ENCODE results near the gene CAMSAP1.
"Not testable (repeated sequence)": the region's sequence is repeated elsewhere in the genome, so short reads cannot be mapped to it uniquely, and the experiment has no call there.

Gene CAMSAP1, protein sequence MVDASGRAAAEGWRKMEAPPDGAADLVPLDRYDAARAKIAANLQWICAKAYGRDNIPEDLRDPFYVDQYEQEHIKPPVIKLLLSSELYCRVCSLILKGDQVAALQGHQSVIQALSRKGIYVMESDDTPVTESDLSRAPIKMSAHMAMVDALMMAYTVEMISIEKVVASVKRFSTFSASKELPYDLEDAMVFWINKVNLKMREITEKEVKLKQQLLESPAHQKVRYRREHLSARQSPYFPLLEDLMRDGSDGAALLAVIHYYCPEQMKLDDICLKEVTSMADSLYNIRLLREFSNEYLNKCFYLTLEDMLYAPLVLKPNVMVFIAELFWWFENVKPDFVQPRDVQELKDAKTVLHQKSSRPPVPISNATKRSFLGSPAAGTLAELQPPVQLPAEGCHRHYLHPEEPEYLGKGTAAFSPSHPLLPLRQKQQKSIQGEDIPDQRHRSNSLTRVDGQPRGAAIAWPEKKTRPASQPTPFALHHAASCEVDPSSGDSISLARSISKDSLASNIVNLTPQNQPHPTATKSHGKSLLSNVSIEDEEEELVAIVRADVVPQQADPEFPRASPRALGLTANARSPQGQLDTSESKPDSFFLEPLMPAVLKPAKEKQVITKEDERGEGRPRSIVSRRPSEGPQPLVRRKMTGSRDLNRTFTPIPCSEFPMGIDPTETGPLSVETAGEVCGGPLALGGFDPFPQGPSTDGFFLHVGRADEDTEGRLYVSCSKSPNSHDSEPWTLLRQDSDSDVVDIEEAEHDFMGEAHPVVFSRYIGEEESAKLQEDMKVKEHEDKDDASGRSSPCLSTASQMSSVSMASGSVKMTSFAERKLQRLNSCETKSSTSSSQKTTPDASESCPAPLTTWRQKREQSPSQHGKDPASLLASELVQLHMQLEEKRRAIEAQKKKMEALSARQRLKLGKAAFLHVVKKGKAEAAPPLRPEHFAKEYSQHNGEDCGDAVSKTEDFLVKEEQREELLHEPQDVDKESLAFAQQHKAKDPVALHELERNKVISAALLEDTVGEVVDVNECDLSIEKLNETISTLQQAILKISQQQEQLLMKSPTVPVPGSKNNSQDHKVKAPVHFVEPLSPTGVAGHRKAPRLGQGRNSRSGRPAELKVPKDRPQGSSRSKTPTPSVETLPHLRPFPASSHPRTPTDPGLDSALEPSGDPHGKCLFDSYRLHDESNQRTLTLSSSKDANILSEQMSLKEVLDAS (N-terminal part only)

DNA sequence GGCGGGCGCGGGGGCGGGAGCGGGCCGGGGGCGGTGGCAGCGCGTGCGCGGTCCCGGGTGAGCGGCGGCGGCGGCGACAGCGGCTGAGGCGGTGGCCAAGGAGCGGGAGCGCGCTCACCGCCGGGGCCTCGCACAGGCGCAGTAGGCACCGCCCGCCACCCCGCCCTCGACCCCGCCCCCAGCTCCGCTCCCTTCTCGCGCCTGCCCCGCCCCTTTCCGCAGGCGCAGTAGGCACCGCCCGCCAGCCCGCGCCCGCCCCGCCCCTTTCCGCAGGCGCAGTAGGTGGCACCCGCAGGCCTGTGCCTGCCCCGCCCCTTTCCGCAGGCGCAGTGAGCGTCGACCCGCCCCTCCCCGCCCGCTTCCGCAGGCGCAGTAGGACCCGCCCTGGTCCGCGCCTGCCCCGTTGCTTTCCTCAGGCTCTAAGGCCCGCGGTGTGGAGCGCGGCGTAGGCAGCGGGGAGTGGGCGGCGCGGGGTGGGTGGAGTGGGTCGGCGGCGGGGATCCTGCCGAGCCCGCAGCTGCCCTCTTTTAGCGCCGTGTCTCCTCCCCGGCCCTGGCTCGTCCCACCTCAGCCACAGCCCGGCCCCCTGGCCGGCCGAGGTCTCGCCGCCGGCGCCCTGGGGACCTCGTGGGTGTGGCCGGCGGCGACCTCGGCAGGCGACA, at the start of gene CAMSAP1:
Gene CAMSAP1 (minus strand): TSS at position 116 of the 662 bp plus-strand sequence. CDS start 387 bp downstream, outside the sequence.
- peak; percentile 95 to 96 for DNase-seq (ENCODE audit: low read depth in 2 of 2)

DNA sequence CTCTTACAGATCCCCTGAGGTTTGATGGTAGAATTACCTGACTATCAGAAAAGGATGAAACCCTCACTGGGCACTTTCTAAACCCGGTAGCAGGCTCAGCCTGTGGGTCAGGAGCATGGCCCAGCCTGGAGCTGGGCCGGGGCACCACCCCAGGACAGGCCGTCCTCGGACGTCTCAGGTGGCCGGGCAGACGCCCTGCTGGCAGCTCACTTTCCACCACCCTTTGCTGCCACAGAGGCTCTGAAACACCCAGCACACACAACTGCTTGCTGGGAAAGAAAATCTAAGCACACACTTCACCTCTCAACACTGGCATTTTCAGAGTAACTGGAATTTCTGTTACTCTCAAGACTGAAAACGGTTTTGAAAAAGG, 49.4 kb upstream of the CAMSAP1 start:
- DNase-seq (ENCODE audit: low read depth in 2 of 2), result no peak

- DNase-seq (ENCODE audit: low read depth in 2 of 2), result no peak
Observed at GRCh38 chr9:135955934-135956801, 48.8 kb upstream of the CAMSAP1 start.

- no peak for DNase-seq (ENCODE audit: low read depth in 2 of 2)
Observed at GRCh38 chr9:135952664-135953206, 45.4 kb upstream of the CAMSAP1 start.

- no peak for DNase-seq (ENCODE audit: low read depth in 2 of 2)
Observed at GRCh38 chr9:135951889-135952663, 44.7 kb upstream of the CAMSAP1 start.

DNA sequence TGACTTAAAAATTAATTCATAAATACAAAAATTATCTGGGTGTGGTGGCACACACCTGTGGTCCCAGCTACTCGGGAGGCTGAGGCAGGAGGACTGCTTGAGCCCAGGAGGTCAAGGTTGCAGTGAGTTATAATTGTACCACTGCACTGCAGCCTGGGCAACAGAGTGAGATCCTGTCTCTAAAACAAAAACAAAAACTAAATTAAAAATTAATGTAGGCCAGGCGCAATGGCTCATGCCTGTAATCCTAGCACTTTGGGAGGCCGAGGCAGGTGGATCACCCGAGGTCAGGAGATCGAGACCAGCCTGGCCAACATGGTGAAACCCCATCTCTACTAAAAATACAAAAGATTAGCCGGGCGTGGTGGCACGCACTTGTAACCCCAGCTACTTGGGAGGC, 44.0 kb upstream of the CAMSAP1 start:
- DNase-seq (ENCODE audit: low read depth in 2 of 2), result not testable (repeated sequence)

GRCh38 chr9:135950841-135951240, 43.5 kb upstream of the CAMSAP1 start:
- not testable (repeated sequence) for DNase-seq (ENCODE audit: low read depth in 2 of 2)

GRCh38 chr9:135950135-135950682, 42.9 kb upstream of the CAMSAP1 start:
- no peak for DNase-seq (ENCODE audit: low read depth in 2 of 2)

DNA sequence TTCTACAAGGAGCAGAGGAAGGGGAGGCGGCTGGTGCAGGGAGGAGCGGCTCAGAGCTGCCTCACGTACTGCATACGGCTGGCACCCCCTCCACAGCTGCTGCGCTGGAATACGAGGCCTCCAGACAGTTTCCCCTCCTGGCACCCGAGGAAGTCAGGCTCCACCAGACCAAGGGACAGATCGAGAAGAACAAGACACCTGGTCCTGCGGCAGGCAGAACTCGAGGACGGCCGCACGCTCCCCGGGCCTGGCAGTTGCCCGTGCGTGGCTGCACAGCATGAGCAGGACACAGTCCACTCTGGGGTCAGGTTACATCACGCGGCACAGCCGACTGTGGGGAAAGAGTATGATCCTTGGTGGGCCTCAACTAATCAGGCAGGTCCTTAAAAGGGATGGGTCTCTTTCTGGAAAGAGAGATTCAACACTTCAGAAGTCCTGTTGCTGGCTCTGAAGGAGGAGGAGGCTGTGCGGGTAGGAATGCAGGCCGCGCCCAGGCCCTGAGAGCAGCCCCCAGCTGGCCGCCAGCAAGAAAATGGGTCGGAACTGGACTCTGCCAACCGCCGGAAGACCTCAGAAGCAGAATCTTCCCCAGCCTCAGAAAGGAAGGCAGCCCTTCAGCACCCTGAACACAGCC, 42.3 kb upstream of the CAMSAP1 start:
- no peak for DNase-seq (ENCODE audit: low read depth in 2 of 2)

DNA sequence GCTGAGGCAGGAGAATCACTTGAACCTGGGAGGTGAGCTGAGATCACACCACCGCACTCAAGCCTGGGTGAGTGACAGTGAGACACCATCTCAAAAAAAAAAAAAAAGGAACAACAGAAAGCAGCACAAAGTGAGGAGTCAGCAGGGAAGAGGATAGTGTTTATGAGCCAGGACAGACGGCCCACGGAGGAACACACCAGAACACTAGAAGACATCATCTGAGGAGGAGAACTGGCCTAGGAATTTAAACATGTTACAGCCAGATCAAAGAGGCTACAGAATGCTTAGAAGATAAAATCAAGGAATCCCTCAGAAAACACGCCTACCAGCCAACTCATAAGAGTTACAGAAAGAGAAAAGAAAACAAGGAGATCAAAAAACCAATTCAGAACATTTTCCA, 41.6 kb upstream of the CAMSAP1 start:
- no peak for DNase-seq (ENCODE audit: low read depth in 2 of 2)

GRCh38 chr9:135948446-135948845, 41.1 kb upstream of the CAMSAP1 start:
- no peak for DNase-seq (ENCODE audit: low read depth in 2 of 2)

DNA sequence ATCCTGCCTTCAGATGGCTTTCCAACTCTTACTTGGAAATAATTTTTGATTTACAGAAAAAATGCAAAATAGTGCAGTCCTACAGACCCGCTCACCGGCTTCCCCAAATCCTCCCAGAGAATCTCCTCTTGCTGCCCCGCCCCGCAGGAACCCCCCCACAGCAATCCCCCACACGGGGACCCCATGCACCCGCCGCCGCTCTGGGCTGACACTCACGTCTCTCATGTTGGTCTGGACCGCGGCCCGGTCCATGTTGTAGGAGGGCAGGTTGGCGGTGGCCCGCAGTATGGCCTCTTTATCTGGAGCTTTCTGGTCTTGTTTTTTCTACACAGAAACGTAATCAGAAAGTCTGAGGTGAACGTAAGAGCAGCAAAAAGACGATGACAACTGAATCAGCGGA, 40.2 kb upstream of the CAMSAP1 start:
- no peak for DNase-seq (ENCODE audit: low read depth in 2 of 2)

- DNase-seq (ENCODE audit: low read depth in 2 of 2), result not testable (repeated sequence)
Observed at GRCh38 chr9:135947105-135947504, 39.8 kb upstream of the CAMSAP1 start.

DNA sequence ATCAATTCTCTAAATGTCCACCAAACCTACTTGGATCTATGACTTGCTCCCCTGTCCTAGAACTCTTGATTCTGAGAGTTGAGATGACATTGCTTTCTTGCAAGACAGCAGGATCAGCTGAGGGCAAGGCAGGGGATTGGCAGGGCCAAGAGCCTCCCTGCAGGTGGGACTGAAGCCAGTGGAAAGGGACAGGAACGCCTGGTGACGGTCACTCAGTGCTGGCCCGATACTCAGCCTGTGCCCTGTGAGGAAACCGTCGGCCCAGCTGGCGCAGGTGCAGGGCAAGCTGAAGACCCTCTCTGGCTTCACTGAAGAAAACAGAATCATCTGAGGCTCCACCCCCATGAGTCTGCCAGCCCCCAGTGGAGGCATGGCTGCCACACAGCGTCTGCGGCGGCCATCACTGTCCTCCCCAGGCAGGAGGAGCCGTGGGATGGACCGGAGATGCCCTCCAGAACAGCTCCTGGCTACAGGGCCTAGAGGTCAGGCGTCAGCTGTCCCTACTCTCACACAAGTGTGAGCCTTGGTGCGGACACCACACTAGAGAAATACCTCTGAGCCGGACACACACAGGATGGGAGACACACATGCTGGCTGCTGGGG, 39.1 kb upstream of the CAMSAP1 start:
- DNase-seq (ENCODE audit: low read depth in 2 of 2), result no peak

- no peak for DNase-seq (ENCODE audit: low read depth in 2 of 2)
Observed at GRCh38 chr9:135945969-135946368, 38.6 kb upstream of the CAMSAP1 start.

DNA sequence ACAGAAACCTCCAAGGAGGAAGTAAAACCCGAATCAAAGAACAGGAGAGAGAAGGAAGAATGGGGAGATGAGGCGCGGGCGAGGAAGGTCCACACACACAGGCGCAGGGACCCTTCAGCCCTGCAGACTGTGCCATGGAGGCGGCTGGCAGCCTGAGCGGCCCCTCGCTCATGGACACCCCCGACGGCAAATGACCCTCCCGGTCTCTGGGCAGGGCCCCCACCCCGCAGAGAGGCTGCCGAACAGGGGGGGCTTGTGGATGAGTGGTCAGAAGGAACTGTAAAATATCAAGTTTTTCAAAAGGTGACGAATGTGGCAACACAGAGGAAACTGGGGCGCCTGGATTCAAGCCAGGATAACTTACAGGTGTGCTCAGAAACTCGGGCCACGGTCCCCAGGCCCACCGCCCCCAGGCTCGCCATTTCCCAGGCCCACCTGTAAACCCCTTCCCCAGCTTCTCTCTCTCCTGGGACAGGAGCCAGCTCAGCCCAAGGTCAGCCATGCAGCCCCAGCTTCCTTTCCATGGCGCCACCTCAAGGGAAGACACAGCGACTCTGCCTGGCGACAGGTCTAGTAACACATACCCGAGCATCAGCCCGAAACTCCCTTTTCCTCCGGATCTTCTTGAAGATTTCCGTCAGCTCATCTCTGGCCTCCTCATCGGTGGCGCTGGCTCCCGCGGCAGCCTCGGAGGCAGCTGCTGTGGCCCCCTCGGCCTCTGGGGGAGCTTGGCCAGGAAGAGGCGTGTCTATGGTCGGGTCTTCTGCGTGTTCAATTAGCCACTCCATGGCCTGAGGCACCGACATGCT, 37.3 kb upstream of the CAMSAP1 start:
- no peak for DNase-seq (ENCODE audit: low read depth in 2 of 2)

GRCh38 chr9:135943604-135944003, 36.3 kb upstream of the CAMSAP1 start:
- DNase-seq (ENCODE audit: low read depth in 2 of 2), result not testable (repeated sequence)
